ENCODE data around the gene MTMR10. TPM values are rescaled to one million over a fixed set of nuclear protein-coding genes. Genes with fewer than 3 reads are reported as not detected.

Gene MTMR10
- total and polyA plus RNA-seq, 2 donors = 17.2 to 19.8 TPM

GRCh38 chr15:30978328-30978727 lies 13.1 kb downstream of the MTMR10 start:
- Histone ChIP-seq H3K27me3 (ENCODE audit: control insufficient read depth in 2 of 2, insufficient read depth in 1 of 2, low read length in 1 of 2) (no peaks in the 10 kb centered on the region), H3K4me1 (ENCODE audit: control insufficient read depth in 2 of 2, insufficient read depth in 2 of 2, low read length in 2 of 2) (no peaks in the 10 kb centered on the region), H3K4me3 (ENCODE audit: low read length in 2 of 2) (no peak overlapping the region), H3K27ac (ENCODE audit: low read depth in 1 of 2, low read length in 1 of 2) (no peak overlapping the region), H3K9me3 (ENCODE audit: control insufficient read depth in 2 of 2, insufficient read depth in 1 of 2, low read length in 1 of 2) (no peaks in the 10 kb centered on the region), H3K36me3 (ENCODE audit: control insufficient read depth in 2 of 2, insufficient read depth in 2 of 2, low read length in 1 of 2) (peaks cover 25 to 60% of the 10 kb centered on the region in 2 donors)
- DNase-seq (ENCODE audit: low read depth in 6 of 9, low spot score in 9 of 9) = no peak

DNA sequence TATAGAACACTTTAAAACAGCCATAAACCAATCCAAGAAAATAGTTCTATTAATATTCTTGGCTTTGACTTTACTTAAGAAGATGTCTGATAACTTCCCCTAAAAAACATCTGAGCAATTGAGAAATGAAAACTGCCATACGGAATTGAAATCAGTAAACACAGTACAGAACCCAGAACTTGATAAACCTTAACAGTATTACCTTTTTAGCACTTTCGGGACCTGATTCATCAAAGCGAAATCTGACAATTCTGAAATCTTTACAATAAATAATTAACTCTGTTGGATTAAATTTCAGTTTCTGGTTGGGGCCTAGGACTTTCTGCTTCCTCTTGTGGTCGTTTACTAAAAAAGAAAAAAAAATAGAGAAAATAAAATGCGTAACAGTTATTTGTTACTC lies 17.3 kb downstream of the MTMR10 start:
- 93% methylated on average over 5 of the region's 5 CpGs for WGBS
- DNase-seq (ENCODE audit: low read depth in 6 of 9, low spot score in 9 of 9) = no peak
- Histone ChIP-seq H3K36me3 (ENCODE audit: control insufficient read depth in 2 of 2, insufficient read depth in 2 of 2, low read length in 1 of 2) (peaks cover 9 to 52% of the 10 kb centered on the region in 2 donors), H3K4me1 (ENCODE audit: control insufficient read depth in 2 of 2, insufficient read depth in 2 of 2, low read length in 2 of 2) (peaks cover 0 to 5% of the 10 kb centered on the region in 2 donors), H3K4me3 (ENCODE audit: low read length in 2 of 2) (no peak overlapping the region), H3K27ac (ENCODE audit: low read depth in 1 of 2, low read length in 1 of 2) (no peak overlapping the region), H3K27me3 (ENCODE audit: control insufficient read depth in 2 of 2, insufficient read depth in 1 of 2, low read length in 1 of 2) (no peaks in the 10 kb centered on the region), H3K9me3 (ENCODE audit: control insufficient read depth in 2 of 2, insufficient read depth in 1 of 2, low read length in 1 of 2) (no peaks in the 10 kb centered on the region)

- 99% methylated on average over 4 of the region's 4 CpGs for WGBS
- Histone ChIP-seq H3K27me3 (ENCODE audit: control insufficient read depth in 2 of 2, insufficient read depth in 1 of 2, low read length in 1 of 2) (no peaks in the 10 kb centered on the region), H3K9me3 (ENCODE audit: control insufficient read depth in 2 of 2, insufficient read depth in 1 of 2, low read length in 1 of 2) (no peaks in the 10 kb centered on the region), H3K27ac (ENCODE audit: low read depth in 1 of 2, low read length in 1 of 2) (no peak overlapping the region), H3K4me3 (ENCODE audit: low read length in 2 of 2) (no peak overlapping the region), H3K36me3 (ENCODE audit: control insufficient read depth in 2 of 2, insufficient read depth in 2 of 2, low read length in 1 of 2) (peaks cover 9 to 56% of the 10 kb centered on the region in 2 donors), H3K4me1 (ENCODE audit: control insufficient read depth in 2 of 2, insufficient read depth in 2 of 2, low read length in 2 of 2) (peaks cover 0 to 8% of the 10 kb centered on the region in 2 donors)
- no peak for DNase-seq (ENCODE audit: low read depth in 6 of 9, low spot score in 9 of 9)
Observed at GRCh38 chr15:30973379-30973778, 18.0 kb downstream of the MTMR10 start.

DNA sequence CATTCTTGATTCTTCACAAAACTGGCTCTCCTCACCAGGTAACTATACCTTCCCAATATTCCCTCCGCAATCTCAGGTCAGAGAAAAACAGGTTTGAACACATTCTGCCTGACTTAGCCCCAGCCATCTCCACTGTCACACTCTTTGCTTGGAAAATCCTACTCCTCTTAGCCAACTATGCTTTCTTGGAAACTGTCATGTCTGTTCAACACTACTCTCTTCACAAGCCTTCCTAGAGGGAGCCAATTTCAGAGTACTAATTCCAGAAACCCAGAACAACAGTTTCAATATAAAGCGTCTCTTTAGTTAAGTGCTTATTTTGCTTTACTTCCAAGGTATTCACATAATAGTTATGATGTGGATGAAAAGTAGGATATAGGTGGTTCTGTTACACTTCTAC lies 21.7 kb downstream of the MTMR10 start:
- H3K27ac ChIP-seq (ENCODE audit: low read depth in 1 of 2, low read length in 1 of 2) = no peak overlapping the region
- peaks cover 15 to 47% of the 10 kb centered on the region in 2 donors for H3K36me3 ChIP-seq (ENCODE audit: control insufficient read depth in 2 of 2, insufficient read depth in 2 of 2, low read length in 1 of 2)
- peaks cover 0 to 9% of the 10 kb centered on the region in 2 donors for H3K4me1 ChIP-seq (ENCODE audit: control insufficient read depth in 2 of 2, insufficient read depth in 2 of 2, low read length in 2 of 2)
- 96% methylated on average over 2 of the region's 2 CpGs for WGBS
- no peaks in the 10 kb centered on the region for H3K27me3 ChIP-seq (ENCODE audit: control insufficient read depth in 2 of 2, insufficient read depth in 1 of 2, low read length in 1 of 2)
- H3K9me3 ChIP-seq (ENCODE audit: control insufficient read depth in 2 of 2, insufficient read depth in 1 of 2, low read length in 1 of 2) = no peaks in the 10 kb centered on the region
- no peak overlapping the region for H3K4me3 ChIP-seq (ENCODE audit: low read length in 2 of 2)
- no peak for DNase-seq (ENCODE audit: low read depth in 6 of 9, low spot score in 9 of 9)

GRCh38 chr15:30963681-30964080 lies 27.7 kb downstream of the MTMR10 start:
- DNase-seq (ENCODE audit: low read depth in 6 of 9, low spot score in 9 of 9) = no peak
- H3K36me3 ChIP-seq (ENCODE audit: control insufficient read depth in 2 of 2, insufficient read depth in 2 of 2, low read length in 1 of 2) = peaks cover 33 to 48% of the 10 kb centered on the region in 2 donors
- no peaks in the 10 kb centered on the region for H3K9me3 ChIP-seq (ENCODE audit: control insufficient read depth in 2 of 2, insufficient read depth in 1 of 2, low read length in 1 of 2)
- no peak overlapping the region for H3K4me3 ChIP-seq (ENCODE audit: low read length in 2 of 2)
- WGBS = 96% methylated on average over 3 of the region's 3 CpGs
- H3K4me1 ChIP-seq (ENCODE audit: control insufficient read depth in 2 of 2, insufficient read depth in 2 of 2, low read length in 2 of 2) = peaks cover 10 to 22% of the 10 kb centered on the region in 2 donors
- H3K27me3 ChIP-seq (ENCODE audit: control insufficient read depth in 2 of 2, insufficient read depth in 1 of 2, low read length in 1 of 2) = no peaks in the 10 kb centered on the region
- peak overlapping the region in 1 of 2 donors; percentile 14 for H3K27ac ChIP-seq (ENCODE audit: low read depth in 1 of 2, low read length in 1 of 2)

DNA sequence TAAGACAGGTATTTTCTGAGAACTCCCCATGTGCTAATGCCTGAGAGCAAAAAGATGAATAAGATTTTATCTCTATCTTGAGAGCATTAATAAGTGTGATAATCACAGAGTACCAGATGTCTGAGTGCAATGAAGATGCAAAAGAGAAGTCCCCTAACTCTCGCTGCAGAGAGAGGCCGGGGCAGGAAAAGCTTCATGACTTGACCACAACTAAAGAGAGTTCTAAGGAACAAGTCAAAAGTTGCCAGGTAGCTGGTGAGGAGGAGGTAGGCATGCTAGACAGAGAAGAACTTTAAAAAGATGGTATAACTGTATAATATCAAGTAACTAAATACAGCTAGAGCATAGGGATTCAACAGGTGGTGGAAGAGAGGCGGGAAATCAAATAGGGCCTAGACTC lies 28.8 kb downstream of the MTMR10 start:
- H3K9me3 ChIP-seq (ENCODE audit: control insufficient read depth in 2 of 2, insufficient read depth in 1 of 2, low read length in 1 of 2) = no peaks in the 10 kb centered on the region
- peaks cover 41 to 54% of the 10 kb centered on the region in 2 donors for H3K36me3 ChIP-seq (ENCODE audit: control insufficient read depth in 2 of 2, insufficient read depth in 2 of 2, low read length in 1 of 2)
- H3K27ac ChIP-seq (ENCODE audit: low read depth in 1 of 2, low read length in 1 of 2) = peak overlapping the region; percentile 31 to 68
- no peak overlapping the region for H3K4me3 ChIP-seq (ENCODE audit: low read length in 2 of 2)
- peaks cover 10 to 18% of the 10 kb centered on the region in 2 donors for H3K4me1 ChIP-seq (ENCODE audit: control insufficient read depth in 2 of 2, insufficient read depth in 2 of 2, low read length in 2 of 2)
- H3K27me3 ChIP-seq (ENCODE audit: control insufficient read depth in 2 of 2, insufficient read depth in 1 of 2, low read length in 1 of 2) = no peaks in the 10 kb centered on the region
- peak in 5 of 9 donors; percentile 26 to 74 (median 45) for DNase-seq (ENCODE audit: low read depth in 6 of 9, low spot score in 9 of 9)
- WGBS = 34% methylated on average over 3 of the region's 3 CpGs

DNA sequence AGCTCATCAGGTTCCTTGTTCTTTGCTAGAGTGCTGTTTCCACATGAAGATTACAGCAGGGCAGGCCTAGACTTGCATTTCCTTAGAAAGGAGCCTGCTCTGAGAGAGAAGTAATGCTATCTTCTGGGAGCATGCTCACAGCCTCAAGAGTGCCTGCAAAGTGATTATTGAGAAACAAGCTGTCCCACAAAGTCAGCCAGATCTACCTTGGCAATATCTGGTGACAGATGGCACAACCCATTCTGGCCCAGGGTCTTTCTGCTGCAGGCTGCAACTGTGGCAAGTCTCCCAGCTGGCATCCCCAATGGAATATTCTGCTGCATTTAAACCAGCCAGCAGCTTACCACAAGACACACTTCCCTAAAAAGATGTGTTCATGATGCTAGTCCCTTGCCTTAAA lies 29.3 kb downstream of the MTMR10 start:
- H3K9me3 ChIP-seq (ENCODE audit: control insufficient read depth in 2 of 2, insufficient read depth in 1 of 2, low read length in 1 of 2) = no peaks in the 10 kb centered on the region
- peak overlapping the region in 1 of 2 donors; percentile 32 for H3K27ac ChIP-seq (ENCODE audit: low read depth in 1 of 2, low read length in 1 of 2)
- H3K36me3 ChIP-seq (ENCODE audit: control insufficient read depth in 2 of 2, insufficient read depth in 2 of 2, low read length in 1 of 2) = peaks cover 45 to 57% of the 10 kb centered on the region in 2 donors
- DNase-seq (ENCODE audit: low read depth in 6 of 9, low spot score in 9 of 9) = peak in 3 of 9 donors; percentile 4 to 34 (median 6)
- H3K27me3 ChIP-seq (ENCODE audit: control insufficient read depth in 2 of 2, insufficient read depth in 1 of 2, low read length in 1 of 2) = no peaks in the 10 kb centered on the region
- peaks cover 10 to 18% of the 10 kb centered on the region in 2 donors for H3K4me1 ChIP-seq (ENCODE audit: control insufficient read depth in 2 of 2, insufficient read depth in 2 of 2, low read length in 2 of 2)
- no peak overlapping the region for H3K4me3 ChIP-seq (ENCODE audit: low read length in 2 of 2)

GRCh38 chr15:30958219-30958618 lies 33.2 kb downstream of the MTMR10 start:
- H3K4me1 ChIP-seq (ENCODE audit: control insufficient read depth in 2 of 2, insufficient read depth in 2 of 2, low read length in 2 of 2) = peaks cover 10 to 13% of the 10 kb centered on the region in 2 donors
- H3K36me3 ChIP-seq (ENCODE audit: control insufficient read depth in 2 of 2, insufficient read depth in 2 of 2, low read length in 1 of 2) = peaks cover 48 to 72% of the 10 kb centered on the region in 2 donors
- H3K4me3 ChIP-seq (ENCODE audit: low read length in 2 of 2) = no peak overlapping the region
- no peaks in the 10 kb centered on the region for H3K27me3 ChIP-seq (ENCODE audit: control insufficient read depth in 2 of 2, insufficient read depth in 1 of 2, low read length in 1 of 2)
- 99% methylated on average over 5 of the region's 5 CpGs for WGBS
- DNase-seq (ENCODE audit: low read depth in 6 of 9, low spot score in 9 of 9) = no peak
- H3K9me3 ChIP-seq (ENCODE audit: control insufficient read depth in 2 of 2, insufficient read depth in 1 of 2, low read length in 1 of 2) = no peaks in the 10 kb centered on the region
- H3K27ac ChIP-seq (ENCODE audit: low read depth in 1 of 2, low read length in 1 of 2) = peak overlapping the region in 1 of 2 donors; percentile 13

GRCh38 chr15:30956216-30957124 lies 35.0 kb downstream of the MTMR10 start:
- Histone ChIP-seq H3K27me3 (ENCODE audit: control insufficient read depth in 2 of 2, insufficient read depth in 1 of 2, low read length in 1 of 2) (no peaks in the 10 kb centered on the region), H3K36me3 (ENCODE audit: control insufficient read depth in 2 of 2, insufficient read depth in 2 of 2, low read length in 1 of 2) (peaks cover 62 to 87% of the 10 kb centered on the region in 2 donors), H3K9me3 (ENCODE audit: control insufficient read depth in 2 of 2, insufficient read depth in 1 of 2, low read length in 1 of 2) (no peaks in the 10 kb centered on the region), H3K4me1 (ENCODE audit: control insufficient read depth in 2 of 2, insufficient read depth in 2 of 2, low read length in 2 of 2) (no peaks in the 10 kb centered on the region), H3K27ac (ENCODE audit: low read depth in 1 of 2, low read length in 1 of 2) (no peak overlapping the region), H3K4me3 (ENCODE audit: low read length in 2 of 2) (no peak overlapping the region)
- no peak for DNase-seq (ENCODE audit: low read depth in 6 of 9, low spot score in 9 of 9)
- 94% methylated on average over 6 of the region's 6 CpGs for WGBS

Measured in thymus (tissue), 11 donors.